ENCODE measurements around the gene TSPAN5. TPM values are rescaled to one million over a fixed set of nuclear protein-coding genes. Genes with fewer than 3 reads are reported as not detected.

Gene TSPAN5
- total and polyA plus RNA-seq, 8 donors = 1.6 to 90.2 (median 8.5) TPM

- 44 to 48% (median 46%) methylated on average over 6 of the region's 6 CpGs for WGBS, 5 donors
- Histone ChIP-seq H3K4me1 (peaks cover 16 to 68% (median 46%) of the 10 kb centered on the region in 4 donors), H3K27me3 (peaks cover 0 to 10% (median 0%) of the 10 kb centered on the region in 3 donors), H3K27ac (no peak overlapping the region), H3K36me3 (no peaks in the 10 kb centered on the region), H3K9me3 (no peaks in the 10 kb centered on the region), H3K4me3 (peak overlapping the region; percentile 70 to 94 (median 78))
- intact Hi-C loops (cut with DNase I; ENCODE audit: low total_unique reads) = no loop called here
- DNase-seq = no peak
- TF ChIP-seq POLR2AphosphoS5 (IDR thresholded peaks at IDR 0.05) = no peak
- TF ChIP-seq, protein P1, sequence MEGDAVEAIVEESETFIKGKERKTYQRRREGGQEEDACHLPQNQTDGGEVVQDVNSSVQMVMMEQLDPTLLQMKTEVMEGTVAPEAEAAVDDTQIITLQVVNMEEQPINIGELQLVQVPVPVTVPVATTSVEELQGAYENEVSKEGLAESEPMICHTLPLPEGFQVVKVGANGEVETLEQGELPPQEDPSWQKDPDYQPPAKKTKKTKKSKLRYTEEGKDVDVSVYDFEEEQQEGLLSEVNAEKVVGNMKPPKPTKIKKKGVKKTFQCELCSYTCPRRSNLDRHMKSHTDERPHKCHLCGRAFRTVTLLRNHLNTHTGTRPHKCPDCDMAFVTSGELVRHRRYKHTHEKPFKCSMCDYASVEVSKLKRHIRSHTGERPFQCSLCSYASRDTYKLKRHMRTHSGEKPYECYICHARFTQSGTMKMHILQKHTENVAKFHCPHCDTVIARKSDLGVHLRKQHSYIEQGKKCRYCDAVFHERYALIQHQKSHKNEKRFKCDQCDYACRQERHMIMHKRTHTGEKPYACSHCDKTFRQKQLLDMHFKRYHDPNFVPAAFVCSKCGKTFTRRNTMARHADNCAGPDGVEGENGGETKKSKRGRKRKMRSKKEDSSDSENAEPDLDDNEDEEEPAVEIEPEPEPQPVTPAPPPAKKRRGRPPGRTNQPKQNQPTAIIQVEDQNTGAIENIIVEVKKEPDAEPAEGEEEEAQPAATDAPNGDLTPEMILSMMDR (IDR thresholded peaks at IDR 0.05) = no peak
- no peak for TF ChIP-seq EP300 (IDR thresholded peaks at IDR 0.05)
- no peak for TF ChIP-seq POLR2A (IDR thresholded peaks at IDR 0.05)
Measured at GRCh38 chr4:98656886-98657285, 1.5 kb downstream of the TSPAN5 start.

- Histone ChIP-seq H3K27ac (no peak overlapping the region), H3K4me1 (peaks cover 16 to 63% (median 42%) of the 10 kb centered on the region in 4 donors), H3K9me3 (no peaks in the 10 kb centered on the region), H3K36me3 (no peaks in the 10 kb centered on the region), H3K27me3 (peaks cover 0 to 10% (median 0%) of the 10 kb centered on the region in 3 donors), H3K4me3 (peak overlapping the region in 2 of 4 donors; percentile 70 to 77)
- 88 to 93% (median 92%) methylated on average over 5 of the region's 5 CpGs for WGBS, 5 donors
- TF ChIP-seq EP300 (IDR thresholded peaks at IDR 0.05) (no peak), POLR2A (IDR thresholded peaks at IDR 0.05) (no peak), POLR2AphosphoS5 (IDR thresholded peaks at IDR 0.05) (no peak)
- TF ChIP-seq, protein P1 (IDR thresholded peaks at IDR 0.05) = no peak
- no peak for DNase-seq
- intact Hi-C loops (cut with DNase I; ENCODE audit: low total_unique reads) = no loop called here
Measured at GRCh38 chr4:98656443-98656842, 2.0 kb downstream of the TSPAN5 start.

GRCh38 chr4:98653890-98654867 is 4.2 kb downstream of the TSPAN5 start:
- Histone ChIP-seq H3K4me3 (no peak overlapping the region), H3K4me1 (peaks cover 13 to 43% (median 24%) of the 10 kb centered on the region in 4 donors), H3K27ac (peak overlapping the region in 1 of 5 donors; percentile 8), H3K36me3 (no peaks in the 10 kb centered on the region), H3K9me3 (no peaks in the 10 kb centered on the region), H3K27me3 (peaks cover 0 to 10% (median 0%) of the 10 kb centered on the region in 3 donors)
- intact Hi-C loops (cut with DNase I; ENCODE audit: low total_unique reads) = no loop called here
- 70 to 80% (median 77%) methylated on average over 5 of the region's 5 CpGs for WGBS, 5 donors
- TF ChIP-seq, protein P1 (IDR thresholded peaks at IDR 0.05) = no peak
- no peak for TF ChIP-seq EP300 (IDR thresholded peaks at IDR 0.05)
- TF ChIP-seq POLR2AphosphoS5 (IDR thresholded peaks at IDR 0.05) = no peak
- no peak for TF ChIP-seq POLR2A (IDR thresholded peaks at IDR 0.05)
- no peak for DNase-seq

- TF ChIP-seq POLR2AphosphoS5 (IDR thresholded peaks at IDR 0.05) (no peak), POLR2A (IDR thresholded peaks at IDR 0.05) (no peak), EP300 (IDR thresholded peaks at IDR 0.05) (no peak)
- TF ChIP-seq, protein P1 (IDR thresholded peaks at IDR 0.05) = no peak
- H3K27me3 ChIP-seq = peaks cover 0 to 6% (median 0%) of the 10 kb centered on the region in 3 donors
- no peaks in the 10 kb centered on the region for H3K9me3 ChIP-seq
- H3K36me3 ChIP-seq = no peaks in the 10 kb centered on the region
- no peak overlapping the region for H3K4me3 ChIP-seq
- WGBS, 5 donors = 90 to 96% (median 94%) methylated on average over 3 of the region's 3 CpGs
- no peak overlapping the region for H3K27ac ChIP-seq
- DNase-seq = no peak
- intact Hi-C loops (cut with DNase I; ENCODE audit: low total_unique reads) = no loop called here
- peaks cover 9 to 51% (median 18%) of the 10 kb centered on the region in 4 donors for H3K4me1 ChIP-seq
Measured at GRCh38 chr4:98652996-98653395, 5.4 kb downstream of the TSPAN5 start.

All from stomach (tissue), 9 donors.